Activated naive CD4-positive, alpha-beta T cell (primary cell): ENCODE results near the gene PAX3.

ENCODE experiments used
- DNase-seq, 4 experiments: peaks; one replicate each; lab custom pipeline; 2025; lab: John Stamatoyannopoulos, UW

PAX3 gene

GRCh38 chr2:222269132-222269531, 29.7 kb downstream of the PAX3 start:
- DNase-seq = no peak

DNA sequence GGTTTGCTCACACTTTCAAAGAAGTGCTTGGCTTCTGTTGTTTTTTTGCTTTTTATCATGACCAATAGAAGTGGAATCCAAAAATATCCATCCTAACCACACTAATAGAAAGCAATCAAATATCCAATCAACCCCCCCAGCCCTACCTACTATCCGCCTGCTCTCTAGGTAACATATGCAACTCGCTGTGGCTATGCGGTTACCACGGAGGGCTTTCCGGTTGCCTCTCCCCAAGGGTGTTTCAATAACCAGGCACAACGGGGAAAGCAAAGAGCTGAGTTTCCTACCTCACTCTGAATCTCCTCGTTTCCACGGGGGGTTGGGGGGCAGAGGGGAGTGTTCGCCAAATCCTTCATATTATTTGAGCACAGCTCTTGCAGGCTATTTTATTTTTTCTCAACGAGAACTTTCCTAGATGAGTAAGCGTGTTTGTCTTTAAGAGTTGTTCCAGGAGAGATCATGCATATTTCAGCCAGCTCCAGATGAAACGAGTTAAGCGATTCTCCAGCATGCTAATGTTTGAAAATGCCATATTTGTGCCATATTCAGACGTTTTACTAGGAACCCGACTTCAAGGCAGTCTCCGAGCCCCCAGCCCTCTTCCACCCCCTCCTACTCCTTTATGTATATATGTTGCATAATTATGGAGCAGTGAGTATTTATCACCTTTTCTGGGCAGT, 30.3 kb downstream of the PAX3 start:
- no peak for DNase-seq

DNA sequence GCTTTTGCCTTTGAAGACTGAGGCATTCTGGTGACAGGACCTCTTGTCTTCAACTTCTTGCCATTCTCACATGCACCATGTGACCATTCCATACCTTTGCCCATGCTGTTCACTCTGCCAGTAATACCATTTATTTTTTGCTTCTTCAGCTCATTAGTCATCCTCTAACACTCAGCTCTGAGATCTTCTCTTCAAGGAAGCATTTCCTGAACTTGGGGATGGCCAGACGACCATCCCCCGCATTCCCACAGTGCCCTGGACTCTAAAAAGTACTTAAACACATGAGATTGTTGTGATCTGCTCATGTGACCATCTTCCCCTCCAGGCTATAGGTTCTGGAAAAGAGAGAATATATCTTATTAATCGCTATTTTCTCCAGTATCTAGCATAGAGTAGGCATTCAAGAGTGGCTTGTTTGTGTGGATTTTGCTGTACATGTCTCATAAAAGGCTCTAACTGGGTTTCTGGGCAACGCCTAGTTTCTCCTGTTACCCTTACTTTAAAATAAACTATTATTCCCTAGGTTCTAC, 33.9 kb downstream of the PAX3 start:
- DNase-seq = no peak

DNA sequence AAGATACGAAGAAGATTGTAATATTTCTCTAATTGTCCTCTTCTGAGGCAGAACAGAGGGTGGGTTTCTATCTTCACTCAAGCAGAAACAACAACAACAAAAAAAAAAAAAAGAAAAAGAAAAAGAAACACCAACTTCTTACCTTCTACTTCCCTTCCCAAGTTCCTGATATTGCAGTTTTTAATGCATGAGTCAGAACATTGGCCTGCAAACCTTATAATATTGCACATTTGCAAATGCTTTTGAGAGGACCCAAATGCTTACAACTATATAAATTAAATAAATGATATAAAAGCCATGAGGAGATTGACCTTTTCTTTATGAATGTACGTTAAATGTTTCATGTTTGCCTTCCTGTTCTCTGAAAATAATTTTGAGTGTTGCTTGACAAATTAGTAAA, 37.3 kb downstream of the PAX3 start:
- no peak for DNase-seq

DNA sequence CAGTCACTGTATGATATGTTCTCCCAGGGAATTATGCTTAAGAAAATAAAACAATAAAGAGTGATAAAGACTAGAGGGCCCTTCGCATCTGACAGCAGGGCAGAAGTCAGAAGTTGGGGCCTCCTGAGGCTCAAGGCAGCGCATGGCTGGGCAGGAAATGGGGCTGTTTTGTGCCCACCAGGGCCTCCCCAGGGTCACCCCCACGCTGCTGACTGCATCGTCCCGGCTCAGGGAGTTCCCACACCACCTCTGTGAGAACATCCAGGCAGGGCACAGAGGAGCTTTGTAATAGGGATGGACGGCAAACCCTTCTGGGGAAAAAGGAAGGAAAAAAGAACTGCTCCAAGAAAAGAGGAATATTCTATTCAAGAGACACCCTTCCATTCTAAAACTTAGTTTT, 41.2 kb downstream of the PAX3 start:
- DNase-seq = no peak

DNA sequence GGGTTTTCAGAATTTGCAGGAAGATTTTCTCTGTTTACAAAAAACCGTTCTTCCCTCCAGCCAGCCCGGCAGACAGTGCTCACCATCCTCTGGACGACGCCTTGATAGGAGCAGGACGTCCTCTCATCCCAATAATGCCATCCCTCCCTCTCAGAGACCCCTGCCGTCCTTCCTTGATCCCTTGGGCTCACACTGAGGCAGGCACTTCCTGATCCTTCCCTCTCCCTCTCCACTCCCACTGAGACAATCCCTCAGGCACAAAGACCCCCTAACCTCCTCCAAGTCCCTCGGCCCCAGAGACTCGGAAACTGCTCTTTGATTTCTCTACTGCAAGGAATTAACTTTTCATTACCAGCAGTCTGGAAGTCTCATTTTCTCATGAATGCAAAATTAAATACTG, 42.5 kb downstream of the PAX3 start:
- DNase-seq = no peak

DNA sequence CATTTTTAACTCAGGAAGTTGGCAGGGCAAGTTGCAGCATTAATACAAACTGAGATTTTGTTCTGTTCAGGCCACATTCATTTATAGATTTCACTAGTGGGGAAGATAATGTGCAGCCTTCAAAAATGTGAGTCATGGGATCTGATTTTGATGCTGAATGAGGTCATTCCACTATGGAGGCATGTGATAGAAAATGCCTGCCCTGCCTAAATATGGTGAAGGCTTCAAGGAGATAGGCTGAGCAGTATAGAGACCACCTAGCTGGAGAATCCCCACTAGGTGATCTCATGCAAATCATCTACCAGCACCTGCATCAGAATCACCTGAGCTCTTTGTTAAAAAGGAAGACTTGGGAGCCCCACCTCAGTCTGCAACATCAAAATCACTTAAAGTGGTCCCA, 43.7 kb downstream of the PAX3 start:
- DNase-seq = no peak

DNA sequence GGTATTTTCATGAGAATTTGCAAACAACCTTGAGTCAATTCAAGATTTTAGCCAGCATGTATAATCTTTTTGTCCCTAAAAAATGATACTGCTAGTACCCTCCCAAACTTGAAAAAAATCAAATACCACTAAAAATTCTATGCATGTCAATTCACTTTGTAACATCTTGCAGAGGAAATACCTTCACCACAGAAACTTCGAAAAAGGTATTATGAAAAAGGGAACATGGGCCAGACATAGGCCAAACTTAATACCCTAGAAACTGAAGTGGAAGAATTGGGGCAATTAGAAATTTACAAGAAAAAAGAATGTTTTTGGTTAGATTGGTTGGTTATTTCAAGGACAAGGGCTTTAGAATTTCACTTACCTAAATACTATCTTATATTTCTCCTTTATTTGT, 48.5 kb downstream of the PAX3 start:
- DNase-seq = no peak

GRCh38 chr2:222249444-222249843, 49.4 kb downstream of the PAX3 start:
- DNase-seq = no peak

- DNase-seq = no peak
These were observed 50.0 kb downstream of the PAX3 start for GRCh38 chr2:222248818-222249217.

DNA sequence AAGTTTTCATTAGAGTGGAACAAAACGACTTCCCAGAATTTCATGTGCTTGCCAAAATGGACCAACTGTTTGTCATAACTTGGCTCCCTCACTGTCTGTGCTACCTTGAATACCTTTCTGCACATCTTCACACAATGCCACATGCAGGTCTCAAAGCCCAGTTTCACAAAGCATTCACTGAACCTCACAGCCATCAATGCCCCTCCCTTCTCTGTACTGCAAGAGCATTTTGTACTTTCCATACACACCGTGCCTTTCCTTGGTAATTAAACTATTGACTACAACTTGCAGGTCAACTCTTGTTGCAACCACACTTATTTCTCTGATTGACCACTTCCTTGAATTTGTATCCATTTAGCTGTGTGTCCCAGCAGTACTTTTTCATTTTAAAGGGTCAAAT, 50.5 kb downstream of the PAX3 start:
- DNase-seq = no peak

DNA sequence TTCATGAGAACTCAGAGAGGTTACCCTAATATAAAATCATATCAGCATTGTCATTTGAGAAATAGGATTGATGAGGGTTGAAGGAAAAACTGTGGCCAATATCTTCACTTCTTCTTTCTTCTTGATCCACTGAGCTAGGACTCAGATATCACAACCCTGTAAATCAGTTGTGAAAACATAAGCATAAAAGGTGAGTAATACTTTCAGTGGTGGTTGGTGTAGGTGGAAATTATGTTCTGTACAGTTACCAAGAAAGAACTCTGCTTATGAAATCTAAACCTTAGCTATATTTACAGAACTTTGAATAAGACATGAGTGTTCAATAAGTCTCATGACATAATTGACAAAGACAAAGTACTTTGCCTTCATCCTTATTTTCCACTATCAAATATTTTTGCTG, 56.3 kb downstream of the PAX3 start:
- no peak for DNase-seq

DNA sequence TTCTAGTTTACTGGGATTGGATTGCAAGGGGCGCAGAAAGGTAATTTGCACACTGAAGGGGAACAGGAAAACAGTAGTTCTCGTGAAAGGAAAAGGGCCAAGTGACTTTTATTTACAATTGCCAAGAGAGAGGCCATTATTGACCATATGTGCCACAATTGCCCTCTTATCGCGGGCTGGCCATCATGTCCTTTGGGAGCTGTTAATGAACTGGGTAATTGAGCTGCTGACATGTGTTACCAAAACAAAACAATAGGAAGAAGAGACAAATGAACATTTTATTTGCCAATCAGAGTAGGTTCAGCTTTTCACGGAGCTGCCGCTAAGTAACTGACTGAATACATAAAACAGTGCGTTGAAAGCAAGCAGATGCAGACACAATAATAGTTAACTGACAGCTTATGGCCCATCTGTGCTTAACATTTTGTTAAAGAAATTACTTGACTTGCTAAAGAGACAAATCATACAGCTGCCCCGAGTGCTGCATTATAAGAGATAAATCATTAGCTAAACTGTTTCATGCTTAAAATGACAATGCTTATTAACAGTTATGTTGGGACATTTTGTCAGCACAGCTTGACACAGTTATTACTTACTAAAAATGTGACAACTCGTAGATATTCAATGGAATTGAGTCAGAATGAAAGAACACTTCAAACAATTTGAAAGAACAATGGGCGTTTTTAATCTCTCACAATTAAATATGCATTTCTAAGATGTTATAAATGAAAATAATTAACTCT, 57.5 kb downstream of the PAX3 start:
- DNase-seq = no peak

- DNase-seq = no peak
These were observed 58.1 kb downstream of the PAX3 start for GRCh38 chr2:222240676-222241049.

GRCh38 chr2:222239945-222240675, 58.7 kb downstream of the PAX3 start:
- no peak for DNase-seq

DNA sequence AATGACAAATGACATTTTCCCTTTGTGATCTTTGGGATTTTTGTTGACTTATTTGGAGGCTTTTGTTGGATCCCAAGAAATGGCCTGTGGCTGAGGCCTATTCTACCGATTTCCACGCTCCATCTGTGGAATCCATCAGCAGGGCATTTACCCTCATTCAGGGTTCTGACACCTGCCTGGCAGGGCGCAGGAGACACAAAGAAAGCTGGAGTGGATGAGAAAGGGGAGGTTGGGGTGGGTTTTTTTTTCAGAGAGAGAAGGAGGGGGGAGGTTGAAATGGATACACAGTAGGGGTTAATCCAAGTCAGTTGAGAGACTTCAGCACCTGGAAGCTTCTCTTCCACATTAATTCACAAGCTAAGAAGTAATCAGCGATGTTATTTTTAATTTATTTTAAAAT, 59.7 kb downstream of the PAX3 start:
- no peak for DNase-seq

DNA sequence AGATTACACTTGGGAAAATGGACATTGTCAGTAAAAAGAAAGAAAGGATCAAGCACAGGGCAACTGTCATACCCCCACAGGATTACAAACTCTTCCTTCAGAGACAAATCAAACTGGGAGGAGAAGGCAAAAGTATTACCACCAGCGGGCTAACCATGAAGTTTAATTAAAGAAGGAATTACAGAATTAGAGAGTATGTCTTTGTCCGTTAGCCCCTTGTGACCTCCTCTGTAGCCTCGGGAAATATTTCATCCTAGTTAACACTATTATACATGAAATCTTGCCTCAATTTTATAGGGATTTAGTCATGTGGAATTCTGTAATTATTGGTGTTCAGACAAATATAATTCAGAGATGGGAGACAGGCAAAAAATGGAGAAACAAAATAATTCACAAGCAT, 60.7 kb downstream of the PAX3 start:
- DNase-seq = no peak

DNA sequence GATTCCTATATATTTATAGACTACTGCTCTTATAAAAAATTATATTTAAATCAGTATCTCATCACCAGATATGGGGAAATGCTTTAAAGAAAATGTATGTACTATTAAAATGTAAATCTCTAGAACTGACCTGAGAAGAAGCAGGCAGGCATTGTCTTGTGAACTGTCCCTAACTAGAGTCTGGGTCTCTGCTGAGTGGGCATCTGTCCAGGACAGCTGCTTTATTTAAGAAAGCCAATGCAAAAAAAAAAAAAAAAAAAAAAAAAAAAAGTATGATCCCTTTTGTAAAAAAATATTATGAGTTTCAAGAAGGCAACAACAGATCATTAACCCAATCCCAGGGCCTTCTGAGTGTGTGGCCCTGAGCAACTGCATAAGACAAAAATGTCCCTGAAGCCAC, 66.0 kb downstream of the PAX3 start:
- DNase-seq = no peak

DNA sequence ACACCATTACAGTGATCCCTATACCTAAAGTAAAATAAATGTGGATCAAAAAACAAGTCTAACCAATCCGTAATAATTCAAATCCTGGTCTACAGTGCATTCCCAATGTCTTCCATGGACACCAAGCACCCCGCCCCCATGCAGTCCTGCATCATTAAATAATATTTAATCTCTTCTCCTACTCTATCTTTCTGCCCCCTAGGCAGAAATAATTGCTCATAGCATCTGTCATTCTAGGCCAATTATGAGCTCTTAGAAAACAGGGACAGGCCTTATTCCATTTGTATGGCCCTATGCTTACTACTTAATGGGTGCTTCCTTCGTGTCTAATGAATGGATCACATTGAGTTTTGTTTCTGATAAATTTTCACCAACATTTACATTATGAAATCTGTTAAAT, 66.4 kb downstream of the PAX3 start:
- DNase-seq = no peak

GRCh38 chr2:222228054-222228453, 70.7 kb downstream of the PAX3 start:
- DNase-seq = no peak

DNA sequence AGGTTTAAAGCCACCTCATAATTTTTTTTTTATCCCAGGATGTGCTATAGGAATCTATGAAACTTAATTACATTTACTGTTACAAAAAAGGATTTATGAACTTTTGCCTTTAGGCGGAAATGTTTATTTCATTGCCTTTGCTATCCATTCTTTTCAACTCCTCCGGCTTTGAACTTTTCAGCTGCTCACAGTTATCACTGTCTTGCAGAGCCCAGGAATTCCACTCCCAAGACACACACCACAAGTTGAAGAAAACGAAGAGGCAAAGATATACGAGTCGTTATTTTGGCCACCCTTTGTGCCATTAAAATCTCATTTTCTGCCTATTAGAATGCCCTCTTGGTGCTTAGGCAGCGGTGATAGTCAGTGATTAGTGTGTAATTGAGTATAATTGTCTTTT, 80.0 kb downstream of the PAX3 start:
- DNase-seq = no peak

GRCh38 chr2:222217712-222218111, 81.1 kb downstream of the PAX3 start:
- DNase-seq = no peak

DNA sequence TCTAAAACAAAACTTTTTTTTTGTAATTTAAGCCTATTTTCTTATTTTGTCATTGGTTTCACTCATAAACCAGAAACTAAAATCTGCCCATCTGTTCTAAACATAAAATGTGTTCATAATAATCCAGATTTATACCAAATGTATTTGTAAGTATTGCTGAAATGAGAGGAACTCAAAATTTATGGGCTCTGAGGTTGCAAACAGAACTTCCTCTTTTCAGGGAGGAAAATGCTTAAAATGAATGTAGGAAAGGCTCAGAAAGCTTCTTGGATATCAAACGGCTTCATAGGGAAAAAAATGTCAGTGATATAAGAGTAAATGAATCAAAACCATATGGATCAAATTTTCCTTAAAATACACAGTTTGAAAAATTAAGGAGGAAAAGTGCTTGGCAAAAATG, 83.9 kb downstream of the PAX3 start:
- no peak for DNase-seq
